GM19468 (cell line): Measurements from ENCODE around the gene TNXB.
"Not testable (repeated sequence)": the region's sequence is repeated elsewhere in the genome, so short reads cannot be mapped to it uniquely, and the experiment has no call there.

Experiments used
- ATAC-seq: cut with Tn5 transposase; IDR thresholded peaks from one replicate; pipeline ENCODE4 v1.9.1; 2021; ENCODE audit warnings: mild to moderate bottlenecking, moderate library complexity, moderate number of reproducible peaks; ENCODE audit not compliant: unreplicated experiment; ENCODE audit errors: extremely low read depth

Gene TNXB

DNA sequence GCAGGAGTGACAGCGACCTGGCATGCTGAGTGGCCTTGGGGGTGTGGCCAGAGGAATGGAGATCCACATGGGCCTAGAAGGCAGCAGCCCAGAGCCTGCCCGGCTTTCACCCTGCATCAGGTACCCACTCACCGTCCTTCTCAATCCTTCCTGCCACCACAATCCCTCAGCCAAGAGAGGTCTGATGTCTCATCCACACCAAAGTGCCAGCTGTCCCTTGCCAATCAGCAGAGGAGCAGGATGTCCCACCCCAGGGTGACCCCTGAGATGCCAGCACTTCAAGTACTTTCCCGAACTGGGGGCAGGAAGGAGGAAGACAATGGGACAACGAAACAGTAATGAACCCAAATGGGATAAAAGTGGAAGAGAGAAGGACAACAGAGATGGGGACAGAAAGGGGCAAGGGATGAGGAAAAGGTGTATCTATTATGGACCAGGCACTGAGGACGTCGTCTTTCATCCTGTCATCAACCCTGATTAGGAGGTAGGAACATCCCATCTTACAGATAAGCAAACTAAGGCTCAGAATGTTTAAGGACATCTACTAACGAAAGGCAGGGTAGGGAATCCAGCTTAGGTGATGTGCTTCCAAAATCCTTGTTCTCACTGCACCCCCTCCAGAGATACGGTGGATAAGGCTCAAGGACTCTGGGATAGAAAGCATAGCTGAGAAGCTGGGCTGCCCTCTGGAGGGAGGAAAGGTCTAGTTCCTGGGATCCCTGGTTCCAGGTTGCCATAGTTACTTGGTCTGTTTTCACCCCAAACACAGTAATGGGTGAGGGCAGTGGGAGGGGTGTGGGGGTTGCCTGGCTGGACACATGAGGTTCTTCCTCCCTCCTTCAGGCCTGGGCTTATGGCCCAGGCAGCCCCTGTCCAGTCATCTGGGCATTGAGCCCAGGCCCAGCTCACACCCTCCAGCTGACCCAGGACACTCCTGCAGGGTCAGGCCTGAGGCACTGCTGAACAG, 4.5 kb upstream of the TNXB start:
- ATAC-seq = no peak

DNA sequence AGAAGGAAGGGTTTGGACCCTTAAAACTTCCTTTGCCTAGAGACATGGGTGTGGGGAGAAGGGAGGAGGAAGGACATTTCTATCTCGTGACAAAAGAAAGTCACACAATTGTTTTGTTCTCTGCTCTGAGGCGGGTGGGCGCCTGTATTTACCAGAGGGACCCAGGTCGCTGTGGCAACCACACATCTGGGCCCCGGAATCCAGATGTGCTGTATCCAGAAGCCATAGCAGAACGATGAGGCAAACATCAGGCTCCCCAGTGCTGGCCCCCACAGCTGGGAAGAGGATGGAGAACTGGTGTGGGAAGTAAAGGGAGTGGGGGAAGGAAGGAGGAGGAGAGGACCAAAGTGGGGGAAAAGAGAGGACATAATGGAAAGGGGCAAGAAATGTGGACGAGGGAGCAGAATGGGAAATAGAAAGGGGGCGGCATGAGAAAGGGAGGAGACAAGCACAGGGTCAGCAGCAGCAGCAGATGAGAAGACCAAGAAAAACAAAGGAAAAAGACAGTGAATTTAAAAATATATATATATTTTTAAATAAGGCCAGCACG, 3.4 kb upstream of the TNXB start:
- no peak for ATAC-seq

DNA sequence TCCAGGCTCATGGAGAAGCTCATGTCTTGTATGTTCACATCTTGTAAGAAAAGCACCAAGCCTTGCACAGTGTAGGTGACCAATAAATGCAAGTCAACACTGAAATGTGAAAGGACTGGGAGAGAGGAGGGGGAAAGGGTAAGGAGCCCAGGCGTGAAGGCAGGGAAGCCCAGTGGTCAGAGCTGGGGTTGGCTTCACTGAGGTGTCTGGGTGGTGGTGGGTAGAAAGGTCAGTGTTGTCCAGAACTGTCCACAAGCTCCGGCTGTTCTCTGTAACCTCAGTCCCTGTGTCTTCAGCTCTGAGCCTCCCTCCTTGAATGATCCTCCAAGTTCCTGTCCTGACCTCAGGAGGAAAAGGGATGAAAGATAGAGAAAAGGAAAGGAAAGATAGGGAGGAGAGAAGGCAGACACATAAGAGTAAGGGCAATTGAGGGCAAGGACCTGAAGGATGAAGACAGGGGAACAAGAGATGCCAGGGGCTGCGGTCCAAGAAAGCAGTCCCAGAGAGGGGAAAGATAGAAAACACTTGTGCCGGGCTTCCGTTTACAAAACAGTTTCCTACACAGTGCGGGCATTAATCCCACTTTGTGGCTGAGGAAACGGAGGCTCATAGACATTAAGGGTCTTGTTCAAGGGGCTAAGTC, 2.4 kb upstream of the TNXB start:
- ATAC-seq = no peak

DNA sequence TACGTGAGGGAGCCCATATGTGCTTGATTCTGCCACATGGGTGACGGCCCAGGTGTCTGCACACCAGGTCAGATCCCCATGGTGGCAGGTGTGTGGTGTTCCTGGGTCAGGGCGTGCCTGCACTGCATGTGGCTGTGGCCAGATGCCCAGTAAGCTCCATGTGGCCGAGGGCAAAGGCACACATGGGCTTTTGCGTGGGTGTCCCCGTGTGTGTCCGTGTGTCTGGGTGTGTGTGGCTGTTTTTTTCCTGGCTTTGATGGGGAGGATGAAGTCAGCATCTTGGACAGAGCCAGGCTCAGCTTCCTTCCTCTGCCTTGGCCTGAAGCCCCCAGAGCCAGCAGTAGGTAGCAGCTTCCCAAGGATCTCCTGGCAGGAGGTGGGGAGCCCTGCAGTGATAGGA, 1.5 kb upstream of the TNXB start:
- no peak for ATAC-seq

DNA sequence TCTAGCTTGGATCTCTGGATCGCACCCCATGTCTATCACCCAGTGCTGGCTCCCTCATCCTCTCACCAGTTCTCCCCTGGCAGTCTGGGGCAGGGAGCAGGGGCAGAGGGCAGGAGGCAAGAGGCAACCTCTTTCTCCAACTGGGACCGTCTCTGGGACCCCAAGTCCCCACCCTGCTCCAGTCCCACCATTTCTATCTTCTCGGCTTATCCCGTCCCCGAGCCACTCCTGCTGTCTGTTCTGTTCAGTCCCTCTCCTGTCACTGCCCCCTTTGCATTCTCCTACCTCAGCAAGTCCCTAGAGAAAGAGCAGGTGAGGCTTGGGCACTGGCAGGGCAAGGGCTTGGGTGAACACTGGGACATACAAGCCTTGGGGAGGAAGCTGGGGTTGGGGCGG, 625 bp upstream of the TNXB start:
- ATAC-seq = no peak

DNA sequence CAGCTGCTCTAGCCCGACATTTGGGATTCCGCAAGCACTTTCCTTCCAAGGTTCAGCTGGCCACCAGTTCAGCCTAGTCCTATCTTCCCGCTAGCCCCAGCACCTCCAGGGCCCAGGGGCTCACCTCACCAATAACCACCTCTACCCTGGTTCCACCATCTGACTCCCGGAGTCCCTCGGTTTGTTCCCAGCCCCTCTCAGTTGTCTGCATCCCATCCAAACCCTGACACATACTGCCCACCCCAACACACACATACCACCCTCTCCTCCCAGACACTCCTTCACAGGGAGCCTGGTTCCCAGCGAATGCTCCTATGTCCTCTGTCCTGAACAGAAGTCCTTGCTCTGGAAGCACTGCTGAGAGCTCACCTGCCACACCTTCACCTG, 418 bp downstream of the TNXB start:
- ATAC-seq = no peak

DNA sequence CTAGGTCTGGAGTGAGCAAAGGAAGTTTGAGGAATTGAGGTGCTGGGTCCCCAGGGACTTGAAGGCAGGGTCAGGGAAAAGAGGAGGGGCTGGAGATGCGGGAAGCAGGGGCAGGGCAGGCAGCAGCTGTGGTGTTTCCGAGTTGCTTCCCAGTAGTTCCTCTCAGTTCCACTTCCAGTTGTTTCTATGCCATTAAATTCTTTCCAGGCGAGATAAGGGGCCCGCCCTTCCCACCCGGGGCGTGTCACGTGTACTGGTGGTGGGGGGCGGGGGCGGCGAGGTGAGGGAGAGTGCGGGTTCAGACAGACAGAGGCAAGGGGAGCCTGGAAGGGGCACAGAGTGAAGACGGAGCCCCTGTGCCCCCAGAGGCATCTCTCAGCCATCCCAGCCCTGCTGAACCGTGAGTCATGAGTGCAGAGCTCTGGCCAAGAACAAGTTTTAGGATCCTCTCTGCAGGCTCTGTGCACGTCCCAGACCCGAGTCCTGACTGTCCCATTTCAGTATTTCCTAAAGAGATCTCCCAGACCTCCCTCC, 977 bp downstream of the TNXB start:
- no peak for ATAC-seq

DNA sequence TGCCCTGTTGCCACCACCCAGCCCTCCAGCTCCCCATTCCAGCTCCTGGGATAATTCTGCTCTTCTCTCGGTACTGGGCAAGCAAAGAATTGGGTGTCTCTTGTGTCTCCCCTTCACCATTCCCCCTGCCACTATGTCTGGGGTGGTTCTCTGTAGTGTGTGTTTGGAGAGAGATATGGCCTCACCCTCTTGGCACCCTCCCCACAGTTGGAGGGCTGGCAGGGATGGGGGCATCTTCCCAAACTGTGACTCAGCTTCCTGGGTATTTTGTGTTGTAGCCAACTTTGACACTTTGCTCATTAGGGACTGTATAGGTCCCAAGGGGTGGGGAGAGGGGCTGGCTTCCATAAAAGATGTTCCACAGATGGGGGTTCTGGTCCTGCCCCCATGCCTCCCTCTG, 1.7 kb downstream of the TNXB start:
- ATAC-seq = no peak

DNA sequence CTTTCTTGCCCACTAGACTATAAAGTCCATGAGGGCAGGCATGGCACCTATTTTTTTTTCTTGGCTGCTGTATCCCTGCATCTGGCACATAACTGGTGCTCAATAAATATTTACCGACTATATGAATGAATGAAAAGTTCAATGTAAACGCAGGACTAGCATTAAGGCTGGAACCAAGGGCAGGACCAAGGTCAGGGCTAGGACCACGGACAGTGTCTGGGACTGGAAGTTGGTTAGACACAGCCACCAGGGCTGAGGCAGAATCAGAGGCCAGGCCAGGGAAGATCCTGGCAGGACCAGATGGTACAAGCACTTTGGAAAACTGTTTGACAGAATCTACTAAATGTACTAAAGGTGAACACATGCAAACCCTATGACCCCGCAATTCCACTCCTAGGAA, 3.7 kb downstream of the TNXB start:
- ATAC-seq = no peak

DNA sequence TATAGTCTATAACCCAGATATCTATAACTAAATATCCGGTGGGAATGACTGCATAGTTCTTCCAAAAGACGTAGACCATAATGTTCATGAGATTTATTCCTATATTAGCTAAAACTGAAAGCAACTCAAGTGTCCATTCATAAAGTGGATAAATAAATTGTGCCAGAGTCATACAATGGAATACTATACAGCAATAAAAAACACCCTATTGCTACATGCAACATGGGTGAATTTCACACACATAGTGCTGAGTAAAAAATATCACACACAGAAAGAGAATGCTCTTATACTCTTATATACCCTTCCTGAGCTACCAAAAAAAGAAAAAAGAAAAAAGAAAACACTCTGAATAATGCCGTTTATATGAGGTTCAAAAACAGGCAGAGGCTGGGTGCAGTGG, 6.9 kb downstream of the TNXB start:
- no peak for ATAC-seq

DNA sequence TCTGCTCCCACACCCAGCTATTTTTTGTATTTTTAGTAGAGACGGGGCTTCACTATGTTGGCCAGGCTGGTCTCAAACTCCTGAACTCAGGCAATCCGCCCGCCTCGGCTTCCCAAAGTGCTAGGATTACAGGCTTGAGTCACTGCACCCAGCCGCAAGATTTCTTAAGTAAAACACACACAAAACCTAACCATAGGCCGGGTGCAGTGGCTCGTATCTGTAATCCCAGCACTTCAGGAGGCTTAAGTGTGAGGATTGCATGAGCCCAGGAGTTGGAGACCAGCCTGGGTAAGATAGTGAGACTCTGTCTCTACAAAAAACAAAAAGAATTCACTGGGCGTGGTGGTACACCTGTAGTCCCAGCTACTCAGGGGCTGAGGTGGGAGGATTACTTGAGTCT, 8.9 kb downstream of the TNXB start:
- not testable (repeated sequence) for ATAC-seq

DNA sequence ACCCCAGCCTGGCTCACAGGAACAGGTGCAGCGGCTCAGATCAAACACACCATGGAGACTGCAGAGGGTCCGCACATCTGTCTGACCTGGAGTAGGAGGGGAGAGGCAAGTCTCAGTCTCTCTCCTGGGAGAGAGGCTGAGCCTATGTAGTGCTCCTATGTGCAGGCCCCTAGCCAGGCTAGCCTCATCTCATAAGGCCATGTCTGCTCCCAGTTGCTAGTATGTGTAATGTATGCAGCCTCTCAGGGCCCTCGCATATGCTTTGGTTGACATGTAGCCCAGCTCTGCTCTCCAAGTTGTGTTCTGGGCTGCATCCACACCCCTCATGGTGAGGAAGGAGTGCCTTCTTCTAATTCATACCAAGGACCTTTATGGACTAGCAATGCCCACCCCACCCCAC, 11.8 kb downstream of the TNXB start:
- ATAC-seq = no peak

DNA sequence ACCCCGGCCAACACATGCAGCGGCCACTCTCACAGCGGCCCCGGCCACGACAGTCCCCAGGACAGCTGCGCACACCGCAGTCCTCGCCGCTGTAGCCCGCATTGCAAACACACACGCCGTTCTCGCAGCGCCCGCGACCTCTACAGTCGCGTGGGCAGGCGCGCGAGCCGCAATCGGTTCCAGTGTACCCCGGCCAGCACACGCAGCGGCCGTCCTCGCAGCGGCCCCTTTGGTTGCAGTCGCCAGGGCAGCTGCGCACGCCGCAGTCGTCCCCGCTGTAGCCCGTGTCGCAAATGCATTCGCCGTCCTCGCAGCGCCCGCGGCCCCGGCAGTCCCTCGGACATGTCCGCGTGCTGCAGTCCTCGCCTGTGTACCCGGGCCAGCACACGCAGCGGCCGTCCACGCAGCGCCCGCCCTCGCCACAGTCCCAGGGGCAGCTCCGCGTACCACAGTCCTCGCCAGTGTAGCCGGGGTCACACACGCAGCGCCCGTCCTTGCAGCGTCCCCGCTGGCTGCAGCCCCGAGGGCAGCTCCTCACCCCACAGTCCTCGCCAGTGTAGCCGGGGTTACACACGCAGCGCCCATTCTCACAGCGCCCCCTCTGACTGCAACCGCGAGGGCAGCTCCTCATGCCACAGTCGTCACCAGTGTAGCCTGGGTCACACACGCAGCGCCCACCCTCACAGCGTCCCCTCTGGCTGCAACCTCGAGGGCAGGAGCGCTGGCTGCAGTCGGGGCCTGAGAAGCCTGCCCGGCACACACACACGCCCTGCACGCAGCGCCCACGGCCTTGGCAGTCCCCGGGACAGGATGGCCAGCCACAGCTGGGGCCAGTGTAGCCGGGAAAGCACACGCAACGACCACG, 12.5 kb downstream of the TNXB start:
- ATAC-seq = no peak

DNA sequence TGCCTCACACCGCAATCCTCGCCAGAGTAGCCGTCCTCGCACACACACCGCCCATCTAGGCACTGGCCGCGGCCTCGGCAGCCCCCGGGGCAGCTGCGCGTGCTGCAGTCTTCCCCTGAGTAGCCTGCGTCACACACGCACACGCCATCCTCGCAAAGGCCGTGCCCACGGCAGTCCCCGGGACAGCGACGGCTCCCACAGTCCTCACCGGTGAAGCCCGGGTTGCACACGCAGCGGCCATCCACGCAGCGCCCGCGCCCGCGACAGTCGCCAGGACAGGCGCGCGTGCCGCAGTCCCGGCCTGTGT, 13.1 kb downstream of the TNXB start:
- ATAC-seq = no peak

DNA sequence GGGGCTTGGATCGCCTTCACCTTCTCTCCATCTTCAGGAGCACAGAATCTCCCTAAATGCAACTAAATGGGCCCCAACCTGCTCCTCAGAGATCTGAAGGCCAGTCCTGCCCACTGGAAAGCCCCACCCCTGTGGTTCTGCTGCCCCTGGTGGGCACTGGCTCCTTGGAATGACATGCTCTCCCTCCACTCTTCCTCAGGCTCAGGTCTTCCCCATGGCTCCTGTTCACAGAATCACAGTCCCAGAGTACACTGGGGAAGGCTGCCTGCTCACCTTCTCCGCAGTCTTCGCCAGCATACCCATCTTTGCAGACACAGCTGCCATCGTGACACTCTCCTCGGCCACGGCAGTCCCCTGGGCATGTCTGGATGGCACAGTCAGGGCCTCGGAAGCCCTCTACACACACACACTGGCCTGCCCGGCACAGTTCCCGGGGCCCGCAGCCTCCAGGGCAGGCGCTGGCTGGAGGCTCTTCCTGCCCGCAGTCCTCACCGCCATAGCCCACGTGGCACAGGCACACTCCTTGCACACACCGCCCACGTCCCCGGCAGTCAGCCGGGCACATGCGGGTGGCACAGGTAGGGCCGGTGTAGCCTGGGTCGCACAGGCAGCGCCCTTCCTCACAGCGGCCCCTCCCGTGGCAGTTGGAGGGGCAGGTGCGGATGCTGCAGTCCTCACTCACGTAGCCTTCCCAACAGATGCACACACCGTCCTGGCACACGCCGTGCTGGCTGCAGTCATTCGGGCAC, 13.6 kb downstream of the TNXB start:
- no peak for ATAC-seq

DNA sequence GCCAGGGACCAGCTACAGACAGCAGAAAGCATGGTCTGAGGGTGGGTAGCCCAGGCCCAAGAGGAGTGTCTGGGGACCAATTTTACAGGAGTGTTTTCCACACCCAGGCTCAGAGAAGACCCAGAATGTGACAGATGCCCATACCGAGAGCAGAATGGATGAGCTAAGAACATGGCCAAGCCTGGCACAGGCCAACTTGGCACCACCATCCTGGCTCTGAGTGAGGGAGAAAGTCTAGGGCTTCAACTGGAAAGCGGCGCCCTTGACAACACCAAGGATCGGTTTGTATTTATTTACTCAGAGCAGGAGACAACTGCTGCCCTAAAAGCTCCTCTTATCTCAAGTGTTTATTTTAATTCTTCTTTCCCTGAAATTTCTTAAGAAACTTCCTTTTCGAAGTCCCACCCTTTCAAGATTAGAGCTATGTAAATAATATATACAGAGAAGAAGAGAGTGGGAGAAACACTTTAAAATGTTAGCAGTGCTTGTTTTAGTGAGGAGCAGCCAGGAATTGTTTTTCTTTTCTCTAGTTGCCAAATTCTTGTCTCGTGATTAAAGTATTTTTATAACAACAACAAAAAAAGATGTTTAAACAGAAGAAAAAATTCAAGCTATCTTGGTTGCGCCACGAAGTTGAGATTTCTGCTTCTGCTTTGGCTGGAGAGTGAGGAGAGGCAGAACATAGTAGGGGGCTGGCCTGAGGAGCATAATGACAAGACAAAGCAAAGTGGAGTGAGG, 16.2 kb downstream of the TNXB start:
- ATAC-seq = no peak

DNA sequence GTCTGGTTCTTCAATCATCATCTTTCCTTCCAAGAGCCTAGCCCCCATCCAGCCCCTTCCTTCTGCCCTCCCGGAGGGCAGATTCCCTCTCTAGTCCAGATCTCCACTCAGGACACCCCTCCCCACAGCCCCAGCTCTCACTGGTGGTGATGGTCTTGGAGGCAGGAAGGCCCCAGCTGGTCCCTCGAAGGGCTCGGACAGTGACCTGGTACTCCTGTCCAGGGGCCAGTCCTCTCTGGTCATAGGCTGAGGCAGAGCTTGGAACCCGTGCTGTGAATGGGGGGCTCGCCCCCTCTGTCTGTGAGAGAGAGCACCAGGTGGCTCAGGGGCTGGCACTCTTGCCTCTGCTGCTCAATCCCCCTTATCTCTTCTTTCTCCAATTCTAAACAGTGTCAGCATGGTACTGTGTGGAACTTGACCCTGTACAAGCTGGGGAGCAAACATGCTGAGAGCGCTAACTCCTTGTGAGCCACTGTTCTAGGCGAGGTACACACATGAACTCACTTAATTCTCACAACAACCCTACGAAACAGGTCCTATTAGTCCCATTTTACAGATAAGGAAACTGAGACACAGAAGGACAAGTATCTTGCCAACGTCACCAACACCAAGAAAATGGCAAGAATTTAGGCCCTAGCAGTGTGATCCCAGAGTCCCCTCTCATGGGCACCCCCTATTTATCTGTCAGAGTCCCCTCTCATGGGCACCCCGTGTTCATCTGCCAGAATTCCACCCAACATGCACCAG, 19.9 kb downstream of the TNXB start:
- ATAC-seq = no peak

DNA sequence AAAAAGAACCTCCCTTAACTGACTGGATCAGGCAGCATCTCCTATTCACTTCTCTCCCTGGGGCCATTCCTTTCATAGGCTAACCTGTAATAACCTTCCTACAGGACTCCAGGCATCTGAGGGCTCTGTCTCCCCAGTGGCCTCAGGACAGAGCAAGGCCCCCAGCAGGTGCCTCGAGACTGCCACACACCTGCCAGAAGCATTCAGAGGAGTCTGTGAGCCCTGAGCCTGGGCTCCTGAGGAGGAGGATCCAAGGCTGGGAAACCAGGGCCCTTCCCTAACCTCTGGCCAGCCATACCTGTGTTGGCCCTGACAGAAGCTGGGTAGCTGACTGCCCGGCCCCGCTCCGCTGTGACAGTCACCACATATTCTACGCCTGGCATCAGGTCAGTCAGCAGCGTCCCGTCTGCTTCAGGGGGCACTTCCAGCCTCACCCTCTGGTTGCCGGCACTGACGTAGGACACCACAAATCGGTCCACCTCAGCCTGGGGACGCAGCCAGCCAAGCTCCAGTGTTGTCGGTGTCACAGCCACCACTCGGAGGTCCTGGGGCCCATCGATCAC, 20.6 kb downstream of the TNXB start:
- no peak for ATAC-seq
